ENCODE results near the gene XYLT2. TPM values are rescaled to one million over a fixed set of nuclear protein-coding genes. Genes with fewer than 3 reads are reported as not detected.

XYLT2 gene
- total and polyA plus RNA-seq, 9 of the 15 experiments (the other 6 are each of a cell fraction or from before 2014, with no cell fraction given): 0.63 to 9.1 (median 4.3) TPM

DNA sequence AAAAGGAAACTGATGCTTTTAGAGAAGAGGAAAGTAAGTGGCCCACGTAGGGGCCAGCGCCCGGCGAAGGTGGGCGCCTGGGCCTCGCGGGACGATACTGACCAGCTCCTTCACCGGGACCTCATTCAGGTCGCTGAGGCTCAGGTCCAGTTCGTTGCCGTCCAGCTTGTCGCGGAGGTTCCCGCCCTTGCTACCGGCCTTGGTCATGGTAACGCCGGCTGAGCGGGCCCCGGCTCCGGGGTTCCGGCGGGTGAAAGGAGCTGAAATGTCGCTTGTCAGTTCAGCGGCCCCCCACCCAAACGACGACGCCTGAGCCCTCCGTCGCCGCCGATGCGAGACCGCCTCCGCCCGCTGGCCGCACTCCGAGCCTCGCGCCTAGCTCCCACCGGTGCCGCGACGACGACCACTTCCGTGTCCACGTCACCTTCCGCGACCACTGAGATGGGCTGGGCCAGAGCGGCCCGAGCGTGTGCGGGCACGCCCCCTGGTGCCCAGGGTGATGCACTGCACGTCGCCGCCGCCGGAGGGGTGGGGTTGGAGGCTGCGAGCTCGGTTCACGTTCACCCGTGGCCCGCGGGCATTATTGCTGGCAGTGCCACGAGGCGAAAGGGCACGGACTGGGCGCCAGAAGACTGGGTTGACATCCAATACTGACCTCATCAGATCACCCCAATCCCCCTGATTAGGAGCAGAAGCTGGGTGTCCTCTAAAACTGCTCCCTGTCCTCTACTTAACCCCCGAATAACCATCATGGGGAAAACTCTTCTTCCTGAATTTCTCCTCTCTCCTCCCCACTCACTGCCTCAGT lies 51.4 kb downstream of the XYLT2 start, which contains the start of gene LRRC59 (continued):
- TF ChIP-seq, protein P1, sequence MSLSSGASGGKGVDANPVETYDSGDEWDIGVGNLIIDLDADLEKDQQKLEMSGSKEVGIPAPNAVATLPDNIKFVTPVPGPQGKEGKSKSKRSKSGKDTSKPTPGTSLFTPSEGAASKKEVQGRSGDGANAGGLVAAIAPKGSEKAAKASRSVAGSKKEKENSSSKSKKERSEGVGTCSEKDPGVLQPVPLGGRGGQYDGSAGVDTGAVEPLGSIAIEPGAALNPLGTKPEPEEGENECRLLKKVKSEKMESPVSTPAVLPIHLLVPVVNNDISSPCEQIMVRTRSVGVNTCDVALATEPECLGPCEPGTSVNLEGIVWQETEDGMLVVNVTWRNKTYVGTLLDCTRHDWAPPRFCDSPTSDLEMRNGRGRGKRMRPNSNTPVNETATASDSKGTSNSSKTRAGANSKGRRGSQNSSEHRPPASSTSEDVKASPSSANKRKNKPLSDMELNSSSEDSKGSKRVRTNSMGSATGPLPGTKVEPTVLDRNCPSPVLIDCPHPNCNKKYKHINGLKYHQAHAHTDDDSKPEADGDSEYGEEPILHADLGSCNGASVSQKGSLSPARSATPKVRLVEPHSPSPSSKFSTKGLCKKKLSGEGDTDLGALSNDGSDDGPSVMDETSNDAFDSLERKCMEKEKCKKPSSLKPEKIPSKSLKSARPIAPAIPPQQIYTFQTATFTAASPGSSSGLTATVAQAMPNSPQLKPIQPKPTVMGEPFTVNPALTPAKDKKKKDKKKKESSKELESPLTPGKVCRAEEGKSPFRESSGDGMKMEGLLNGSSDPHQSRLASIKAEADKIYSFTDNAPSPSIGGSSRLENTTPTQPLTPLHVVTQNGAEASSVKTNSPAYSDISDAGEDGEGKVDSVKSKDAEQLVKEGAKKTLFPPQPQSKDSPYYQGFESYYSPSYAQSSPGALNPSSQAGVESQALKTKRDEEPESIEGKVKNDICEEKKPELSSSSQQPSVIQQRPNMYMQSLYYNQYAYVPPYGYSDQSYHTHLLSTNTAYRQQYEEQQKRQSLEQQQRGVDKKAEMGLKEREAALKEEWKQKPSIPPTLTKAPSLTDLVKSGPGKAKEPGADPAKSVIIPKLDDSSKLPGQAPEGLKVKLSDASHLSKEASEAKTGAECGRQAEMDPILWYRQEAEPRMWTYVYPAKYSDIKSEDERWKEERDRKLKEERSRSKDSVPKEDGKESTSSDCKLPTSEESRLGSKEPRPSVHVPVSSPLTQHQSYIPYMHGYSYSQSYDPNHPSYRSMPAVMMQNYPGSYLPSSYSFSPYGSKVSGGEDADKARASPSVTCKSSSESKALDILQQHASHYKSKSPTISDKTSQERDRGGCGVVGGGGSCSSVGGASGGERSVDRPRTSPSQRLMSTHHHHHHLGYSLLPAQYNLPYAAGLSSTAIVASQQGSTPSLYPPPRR (CRISPR knock-in tag; IDR thresholded peaks at IDR 0.05; ENCODE audit: borderline replicate concordance): peak; percentile 98
- peak; percentile 73; the same call in 1 of the 2 replicates for TF ChIP-seq GTF2E2 (tag; IDR thresholded peaks at IDR 0.05)
- TF ChIP-seq FUS (optimal IDR thresholded peaks at IDR 0.05; ENCODE audit: low read depth, low read length): peak; percentile 60
- peak; percentile 21 for TF ChIP-seq ZNF263 (CRISPR knock-in tag; IDR thresholded peaks at IDR 0.05; ENCODE audit: borderline replicate concordance)
- TF ChIP-seq RBBP5 (IDR thresholded peaks at IDR 0.05; ENCODE audit: borderline replicate concordance, insufficient read depth, low read length, poor library complexity, severe bottlenecking): peak; percentile 97
- peak; percentile 94 for TF ChIP-seq SNIP1 (IDR thresholded peaks at IDR 0.05; ENCODE audit: low read depth)
- no peak for TF ChIP-seq DPF2 (IDR thresholded peaks at IDR 0.05)
- peak; percentile 83 for TF ChIP-seq TOE1 (IDR thresholded peaks at IDR 0.05; ENCODE audit: borderline replicate concordance)
- TF ChIP-seq TOE1 (CRISPR knock-in tag; IDR thresholded peaks at IDR 0.05; ENCODE audit: borderline replicate concordance, low read depth): peak; percentile 91; the same call in 1 of the 2 replicates
- TF ChIP-seq, protein P2, sequence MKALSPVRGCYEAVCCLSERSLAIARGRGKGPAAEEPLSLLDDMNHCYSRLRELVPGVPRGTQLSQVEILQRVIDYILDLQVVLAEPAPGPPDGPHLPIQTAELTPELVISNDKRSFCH (CRISPR knock-in tag; IDR thresholded peaks at IDR 0.05): no peak
- TF ChIP-seq, protein P2 (tag; IDR thresholded peaks at IDR 0.05): peak; percentile 93
- TF ChIP-seq FOXM1 (IDR thresholded peaks at IDR 0.05; ENCODE audit: low read depth): no peak
- TF ChIP-seq FOXM1 (CRISPR knock-in tag; IDR thresholded peaks at IDR 0.05; ENCODE audit: low read depth): 0 out of 2 replicates have a peak, but pooled peaks have one; percentile 35
- TF ChIP-seq GTF2F1 (IDR thresholded peaks at IDR 0.05; ENCODE audit: low read depth, low read length): peak; percentile 35; the same call in 1 of the 2 replicates
- no peak for TF ChIP-seq CBX2 (IDR thresholded peaks at IDR 0.05; ENCODE audit: insufficient read depth, low read length, poor library complexity, severe bottlenecking)
- TF ChIP-seq TEAD1 (CRISPR knock-in tag; IDR thresholded peaks at IDR 0.05): peak in 1 of 2 experiments; percentile 91; a peak in 1 of 4 replicates
- TF ChIP-seq ZC3H8 (IDR thresholded peaks at IDR 0.05): no peak
- TF ChIP-seq, protein P3, sequence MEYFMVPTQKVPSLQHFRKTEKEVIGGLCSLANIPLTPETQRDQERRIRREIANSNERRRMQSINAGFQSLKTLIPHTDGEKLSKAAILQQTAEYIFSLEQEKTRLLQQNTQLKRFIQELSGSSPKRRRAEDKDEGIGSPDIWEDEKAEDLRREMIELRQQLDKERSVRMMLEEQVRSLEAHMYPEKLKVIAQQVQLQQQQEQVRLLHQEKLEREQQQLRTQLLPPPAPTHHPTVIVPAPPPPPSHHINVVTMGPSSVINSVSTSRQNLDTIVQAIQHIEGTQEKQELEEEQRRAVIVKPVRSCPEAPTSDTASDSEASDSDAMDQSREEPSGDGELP (CRISPR knock-in tag; IDR thresholded peaks at IDR 0.05; ENCODE audit: borderline replicate concordance): peak; percentile 95
- TF ChIP-seq ZNF24 (IDR thresholded peaks at IDR 0.05): peak; percentile 68
- no peak for TF ChIP-seq FOXK1 (CRISPR knock-in tag; IDR thresholded peaks at IDR 0.05; ENCODE audit: borderline replicate concordance)

All from K562 (cell line).